Stimulated activated naive CD4-positive, alpha-beta T cell treated with Interleukin-2 at 50 U/mL for 16 hours (primary cell): ENCODE measurements around the gene SLC35A3.
A peak's percentile ranks its signal among the peaks of the same experiment; 100 is the strongest.
"Not testable (repeated sequence)": the region's sequence is repeated elsewhere in the genome, so short reads cannot be mapped to it uniquely, and the experiment has no call there.

ENCODE experiments used
- DNase-seq: peaks from one replicate; lab custom pipeline; 2025; lab: John Stamatoyannopoulos, UW

Gene SLC35A3

GRCh38 chr1:99969729-99970621, at the start of gene SLC35A3:
Gene SLC35A3, plus strand, starts transcription at chr1:99969996. Its CDS starts 23,559 bp downstream, at chr1:99993555.
- DNase-seq: peak; percentile 76

GRCh38 chr1:99934801-99935200, 35.0 kb upstream of the SLC35A3 start:
- DNase-seq: no peak

- no peak for DNase-seq
Observed at GRCh38 chr1:99935534-99935933, 34.3 kb upstream of the SLC35A3 start.

- DNase-seq: no peak
Observed at GRCh38 chr1:99936071-99936470, 33.7 kb upstream of the SLC35A3 start.

- DNase-seq: no peak
Observed at GRCh38 chr1:99942723-99943122, 27.1 kb upstream of the SLC35A3 start.

- no peak for DNase-seq
Observed at GRCh38 chr1:99943223-99943794, 26.5 kb upstream of the SLC35A3 start.

- no peak for DNase-seq
Observed at GRCh38 chr1:99944192-99944591, 25.6 kb upstream of the SLC35A3 start.

GRCh38 chr1:99945174-99945573, 24.6 kb upstream of the SLC35A3 start:
- no peak for DNase-seq

- no peak for DNase-seq
Observed at GRCh38 chr1:99950486-99950885, 19.3 kb upstream of the SLC35A3 start.

GRCh38 chr1:99952522-99952921, 17.3 kb upstream of the SLC35A3 start:
- DNase-seq: no peak

GRCh38 chr1:99955375-99955774, 14.4 kb upstream of the SLC35A3 start:
- no peak for DNase-seq

GRCh38 chr1:99956755-99957154, 13.0 kb upstream of the SLC35A3 start:
- no peak for DNase-seq

- no peak for DNase-seq
Observed at GRCh38 chr1:99957818-99958217, 12.0 kb upstream of the SLC35A3 start.

GRCh38 chr1:99959189-99959705, 10.5 kb upstream of the SLC35A3 start:
- DNase-seq: not testable (repeated sequence)

- DNase-seq: not testable (repeated sequence)
Observed at GRCh38 chr1:99960260-99960659, 9.5 kb upstream of the SLC35A3 start.

- no peak for DNase-seq
Observed at GRCh38 chr1:99963041-99963795, 6.6 kb upstream of the SLC35A3 start.

GRCh38 chr1:99964806-99965205, 5.0 kb upstream of the SLC35A3 start:
- DNase-seq: no peak

GRCh38 chr1:99965646-99966375, 4.0 kb upstream of the SLC35A3 start:
- no peak for DNase-seq

GRCh38 chr1:99968214-99968613, 1.6 kb upstream of the SLC35A3 start:
- no peak for DNase-seq

GRCh38 chr1:99969260-99969728, 502 bp upstream of the SLC35A3 start:
- no peak for DNase-seq

GRCh38 chr1:99970713-99971255, 988 bp downstream of the SLC35A3 start:
- no peak for DNase-seq
